ENCODE measurements around the gene UACA. TPM values are rescaled to one million over a fixed set of nuclear protein-coding genes. Genes with fewer than 3 reads are reported as not detected.

The UACA gene
- total RNA-seq, 3 donors from 2014 or later (not counting 1 experiment from before 2014, with no cell fraction given), result 1.1 to 3.1 (median 2.1) TPM

GRCh38 chr15:70632079-70632478 lies 131.3 kb downstream of the UACA start:
- Mint-ChIP-seq H3K27ac (no peak overlapping the region), H3K27me3 (ENCODE audit: low read depth in 2 of 2) (peaks cover 29 to 69% of the 10 kb centered on the region in 2 donors), H3K9me3 (no peaks in the 10 kb centered on the region), H3K4me1 (peaks cover 19 to 24% of the 10 kb centered on the region in 2 donors), H3K36me3 (no peaks in the 10 kb centered on the region), H3K4me3 (no peak overlapping the region)
- no peaks in the 10 kb centered on the region for H3K27me3 ChIP-seq (ENCODE audit: control insufficient read depth, insufficient read depth, low read length)
- H3K9me3 ChIP-seq (ENCODE audit: control insufficient read depth, insufficient read depth, low read length), result no peaks in the 10 kb centered on the region
- intact Hi-C loops (cut with micrococcal nuclease), result no loop called here
- H3K36me3 ChIP-seq (ENCODE audit: control insufficient read depth, insufficient read depth, low read length), result no peaks in the 10 kb centered on the region
- H3K27ac ChIP-seq (ENCODE audit: low read length), result no peak overlapping the region
- DNase-seq, result no peak
- no peak for TF ChIP-seq CTCF (IDR thresholded peaks at IDR 0.05)
- 79% methylated on average over 4 of the region's 4 CpGs for WGBS (ENCODE audit: insufficient coverage)
- H3K4me1 ChIP-seq (ENCODE audit: control insufficient read depth, insufficient read depth, low read length), result no peaks in the 10 kb centered on the region
- H3K4me3 ChIP-seq (ENCODE audit: low read length), result no peak overlapping the region
- ATAC-seq, result no peak

GRCh38 chr15:70629735-70630273 lies 133.6 kb downstream of the UACA start:
- Mint-ChIP-seq H3K27me3 (ENCODE audit: low read depth in 2 of 2) (peaks cover 23 to 64% of the 10 kb centered on the region in 2 donors), H3K36me3 (no peaks in the 10 kb centered on the region), H3K9me3 (no peaks in the 10 kb centered on the region), H3K27ac (no peak overlapping the region), H3K4me1 (peaks cover 13 to 17% of the 10 kb centered on the region in 2 donors), H3K4me3 (no peak overlapping the region)
- intact Hi-C loops (cut with micrococcal nuclease), result no loop called here
- WGBS (ENCODE audit: insufficient coverage), result 83% methylated on average over 11 of the region's 11 CpGs
- no peak for DNase-seq
- ATAC-seq, result no peak
- Histone ChIP-seq H3K27ac (ENCODE audit: low read length) (no peak overlapping the region), H3K9me3 (ENCODE audit: control insufficient read depth, insufficient read depth, low read length) (no peaks in the 10 kb centered on the region), H3K27me3 (ENCODE audit: control insufficient read depth, insufficient read depth, low read length) (peaks cover 3% of the 10 kb centered on the region), H3K4me3 (ENCODE audit: low read length) (no peak overlapping the region), H3K4me1 (ENCODE audit: control insufficient read depth, insufficient read depth, low read length) (no peaks in the 10 kb centered on the region), H3K36me3 (ENCODE audit: control insufficient read depth, insufficient read depth, low read length) (no peaks in the 10 kb centered on the region)
- TF ChIP-seq CTCF (IDR thresholded peaks at IDR 0.05), result no peak

- ATAC-seq (no peak), DNase-seq (no peak)
- Mint-ChIP-seq H3K27ac (no peak overlapping the region), H3K9me3 (peaks cover 0 to 4% of the 10 kb centered on the region in 2 donors), H3K36me3 (no peaks in the 10 kb centered on the region), H3K4me1 (peaks cover 13 to 17% of the 10 kb centered on the region in 2 donors), H3K27me3 (ENCODE audit: low read depth in 2 of 2) (peaks cover 26 to 66% of the 10 kb centered on the region in 2 donors), H3K4me3 (no peak overlapping the region)
- Histone ChIP-seq H3K36me3 (ENCODE audit: control insufficient read depth, insufficient read depth, low read length) (no peaks in the 10 kb centered on the region), H3K4me3 (ENCODE audit: low read length) (no peak overlapping the region), H3K4me1 (ENCODE audit: control insufficient read depth, insufficient read depth, low read length) (no peaks in the 10 kb centered on the region), H3K27ac (ENCODE audit: low read length) (no peak overlapping the region), H3K9me3 (ENCODE audit: control insufficient read depth, insufficient read depth, low read length) (no peaks in the 10 kb centered on the region), H3K27me3 (ENCODE audit: control insufficient read depth, insufficient read depth, low read length) (peaks cover 3% of the 10 kb centered on the region)
- WGBS (ENCODE audit: insufficient coverage), result 81% methylated on average over 8 of the region's 8 CpGs
- TF ChIP-seq CTCF (IDR thresholded peaks at IDR 0.05), result no peak
- intact Hi-C loops (cut with micrococcal nuclease), result no loop called here
These were observed 134.8 kb downstream of the UACA start for GRCh38 chr15:70628549-70628896.
